Fibroblast of upper back skin (primary cell): ENCODE data around the gene S100A1.

Source experiments
- DNase-seq: peaks from one replicate; pipeline ENCODE4 v3.0.0-alpha.2; 2013

The S100A1 gene

GRCh38 chr1:153611356-153611755 lies 16.9 kb upstream of the S100A1 start:
- no peak for DNase-seq

GRCh38 chr1:153612111-153612754 lies 16.0 kb upstream of the S100A1 start:
- no peak for DNase-seq

DNA sequence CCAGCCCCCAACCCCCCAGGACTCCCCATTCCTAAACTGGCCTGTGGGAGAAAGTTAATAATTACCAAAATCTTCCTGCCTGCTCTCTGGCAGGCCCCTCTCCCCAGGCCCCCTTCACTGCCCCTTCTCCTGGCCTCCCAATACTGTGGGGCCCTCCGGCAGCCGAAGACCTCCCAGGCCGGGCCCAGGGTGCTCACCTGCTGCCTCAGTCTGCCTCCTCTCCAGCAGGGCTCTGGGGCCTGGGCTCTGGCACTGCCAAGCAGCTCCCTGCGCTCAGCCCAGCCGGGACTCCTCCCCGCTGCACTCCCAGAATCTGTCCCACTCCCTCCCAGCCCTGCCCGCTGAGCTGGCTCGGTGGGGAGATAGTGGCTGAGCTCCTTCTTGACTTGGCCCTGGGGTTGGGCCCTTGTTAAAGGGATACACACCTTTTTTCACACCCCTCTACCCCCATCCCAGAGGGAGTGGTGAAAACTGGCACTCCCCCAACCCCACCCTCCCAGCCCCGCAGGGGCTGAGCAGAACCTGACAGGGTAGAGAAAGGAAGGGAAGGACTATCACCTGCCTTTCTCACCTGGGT lies 15.4 kb upstream of the S100A1 start, which contains the start of gene S100A16:
Gene S100A16, minus strand, starts transcription at position 383 of the 577 bp plus-strand sequence. CDS start 4,986 bp downstream, outside the sequence.
- peak; percentile 64 for DNase-seq

- no peak for DNase-seq
Observed at GRCh38 chr1:153613406-153613805, 14.8 kb upstream of the S100A1 start.

- no peak for DNase-seq
Observed at GRCh38 chr1:153614189-153614900, 13.9 kb upstream of the S100A1 start.

DNA sequence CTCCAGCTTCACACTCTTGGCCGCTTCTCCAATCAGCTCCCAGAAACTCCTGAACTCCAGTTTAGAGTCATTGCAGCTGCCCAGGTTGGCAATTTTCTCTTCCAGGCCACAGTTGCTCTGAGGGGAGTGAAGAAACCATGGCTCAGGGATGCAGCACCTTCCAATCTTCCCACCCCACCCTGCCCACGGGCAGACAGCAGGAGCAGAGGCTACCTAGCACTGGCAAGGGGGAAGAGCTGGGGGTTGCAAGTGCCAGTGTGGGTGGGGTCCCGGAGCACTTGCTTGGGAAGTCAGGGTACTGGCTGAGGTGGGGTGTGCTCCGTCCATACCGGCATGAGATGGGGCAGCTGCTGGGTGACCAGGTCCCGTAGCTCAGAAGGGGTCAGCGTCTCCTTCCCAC lies 13.3 kb upstream of the S100A1 start:
- DNase-seq = no peak

DNA sequence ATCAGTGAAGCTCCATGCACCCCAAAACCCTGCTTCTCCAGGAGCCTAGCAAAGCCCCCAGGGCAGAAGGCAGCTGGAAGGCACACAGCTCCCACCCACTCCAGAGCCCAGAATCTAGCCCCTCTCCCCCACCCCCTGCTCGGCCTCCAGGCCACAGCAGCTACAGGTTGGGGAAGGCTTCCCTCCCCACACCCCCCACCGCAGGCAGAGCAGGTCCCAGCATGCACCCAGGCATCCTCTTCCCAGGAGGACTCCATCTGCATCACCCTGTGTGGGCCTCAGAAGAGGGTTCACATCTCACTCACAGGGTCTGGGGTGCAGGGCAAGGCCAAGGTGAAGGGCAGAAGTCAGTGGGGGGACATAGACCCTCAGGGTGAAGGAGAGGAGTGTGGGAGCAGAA lies 12.8 kb upstream of the S100A1 start:
- no peak for DNase-seq

DNA sequence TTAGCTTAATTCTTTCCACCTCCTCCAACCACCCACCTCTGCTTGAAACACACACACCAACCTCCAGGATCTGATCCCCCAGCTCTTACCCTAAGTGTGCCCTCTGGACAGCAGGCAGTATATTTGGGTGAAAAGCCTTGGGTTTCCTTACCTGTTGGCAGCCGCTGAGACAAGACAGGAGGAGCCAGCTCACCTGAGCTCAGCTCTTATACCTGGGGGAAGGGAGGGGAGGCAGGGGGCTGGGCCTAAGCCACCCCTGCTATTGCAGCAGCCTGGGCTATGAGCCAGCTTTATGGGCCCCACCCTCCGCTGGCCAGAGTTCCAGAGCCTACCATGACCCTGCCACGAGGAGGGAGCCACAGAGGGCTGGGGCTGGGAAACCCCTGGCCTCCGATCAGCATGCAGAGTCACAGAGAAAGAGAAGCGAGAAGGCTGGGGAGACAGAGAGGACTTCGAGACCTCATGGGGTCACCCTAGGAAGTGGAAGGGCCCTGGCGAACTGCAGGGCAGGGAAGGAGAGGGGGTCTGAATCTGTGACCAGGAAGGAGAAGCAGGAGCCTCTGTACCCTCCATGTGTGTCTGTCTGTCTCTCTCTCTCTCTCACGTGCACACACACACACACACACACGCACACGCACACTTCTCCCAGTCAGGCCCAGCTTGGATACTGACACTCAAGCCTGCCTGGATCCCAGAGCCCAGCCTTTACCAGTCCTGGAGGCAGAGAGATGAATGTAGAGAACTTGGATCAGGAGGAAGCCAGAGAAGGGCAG lies 11.9 kb upstream of the S100A1 start, which contains the start of gene S100A14:
Gene S100A14, minus strand, starts transcription at position 182 of the 773 bp plus-strand sequence. CDS start 467 bp downstream, outside the sequence.
- no peak for DNase-seq

- DNase-seq = no peak
Observed at GRCh38 chr1:153616917-153617311, 11.3 kb upstream of the S100A1 start.

- no peak for DNase-seq
Observed at GRCh38 chr1:153617663-153618062, 10.6 kb upstream of the S100A1 start.

- DNase-seq = no peak
Observed at GRCh38 chr1:153619171-153619570, 9.1 kb upstream of the S100A1 start.

GRCh38 chr1:153623101-153623500 lies 5.1 kb upstream of the S100A1 start:
- no peak for DNase-seq

- DNase-seq = no peak
Observed at GRCh38 chr1:153624965-153625611, 3.1 kb upstream of the S100A1 start.

GRCh38 chr1:153626477-153626903 lies 1.7 kb upstream of the S100A1 start:
- DNase-seq = no peak

DNA sequence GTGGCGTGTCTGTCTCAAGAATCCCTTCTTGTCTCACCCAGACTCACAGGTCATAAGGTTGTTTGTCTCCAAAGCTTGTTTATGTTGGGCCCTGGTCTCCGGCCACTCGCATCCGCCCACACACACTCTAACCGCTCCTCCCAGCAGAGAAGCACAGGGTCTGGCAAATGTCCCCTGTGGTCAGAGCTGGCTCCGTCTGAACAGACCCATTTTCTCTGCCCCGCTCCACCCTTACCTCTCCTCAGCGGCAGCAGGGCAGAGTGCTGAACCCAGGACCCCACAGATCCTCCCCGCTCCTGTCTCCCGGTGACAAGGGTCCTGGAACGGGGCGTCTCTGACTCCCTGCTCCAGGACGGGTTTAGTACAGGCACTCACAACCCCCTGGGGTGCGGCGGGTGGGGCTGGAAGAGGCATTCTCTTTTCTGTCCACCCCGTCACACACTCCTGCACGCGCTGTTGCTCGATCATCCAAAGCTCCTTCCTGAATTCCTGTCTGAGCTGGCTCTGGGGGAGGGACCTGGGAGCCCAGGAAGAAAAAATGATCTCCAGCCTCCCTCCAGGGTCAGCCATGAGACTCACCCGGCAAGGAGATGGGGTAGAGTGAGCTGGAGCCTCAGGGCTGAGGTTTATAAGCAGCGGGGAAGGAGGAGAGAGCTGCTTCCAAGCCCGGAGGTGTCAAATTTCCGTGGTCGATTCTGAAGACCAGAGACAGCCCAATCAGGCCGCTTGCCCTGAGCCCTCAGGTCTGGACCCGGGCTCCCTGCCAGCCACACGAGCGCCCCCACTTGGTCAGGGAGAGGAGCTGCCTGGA lies 1.1 kb upstream of the S100A1 start, which contains the start of gene S100A13:
Gene S100A13, minus strand, starts transcription at position 602 of the 811 bp plus-strand sequence. CDS start 1,033 bp downstream, outside the sequence.
- DNase-seq = peak; percentile 95

- no peak for DNase-seq
Observed at GRCh38 chr1:153628638-153629342, 556 bp downstream of the S100A1 start.

- no peak for DNase-seq
Observed at GRCh38 chr1:153629343-153629665, 1.1 kb downstream of the S100A1 start.

DNA sequence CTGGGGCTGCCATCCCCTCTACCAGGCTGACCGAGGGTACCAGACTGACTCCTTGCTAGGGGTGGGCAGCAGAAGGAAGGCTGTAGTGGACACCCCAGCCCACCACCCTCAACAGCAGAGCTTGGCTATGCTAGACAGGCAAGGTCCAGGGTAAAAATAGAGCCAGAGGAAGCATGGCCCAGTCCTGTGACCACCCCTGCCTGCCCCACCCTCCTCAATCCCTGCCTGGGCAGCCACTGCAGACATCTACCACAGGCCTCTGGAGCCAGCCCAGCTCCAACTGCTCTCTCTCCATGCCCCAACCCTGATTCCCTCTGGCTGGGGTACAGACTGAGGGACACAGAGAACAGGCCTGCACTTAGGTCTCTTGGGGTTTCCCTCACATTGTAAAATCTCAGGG lies 1.7 kb downstream of the S100A1 start:
- DNase-seq = no peak

DNA sequence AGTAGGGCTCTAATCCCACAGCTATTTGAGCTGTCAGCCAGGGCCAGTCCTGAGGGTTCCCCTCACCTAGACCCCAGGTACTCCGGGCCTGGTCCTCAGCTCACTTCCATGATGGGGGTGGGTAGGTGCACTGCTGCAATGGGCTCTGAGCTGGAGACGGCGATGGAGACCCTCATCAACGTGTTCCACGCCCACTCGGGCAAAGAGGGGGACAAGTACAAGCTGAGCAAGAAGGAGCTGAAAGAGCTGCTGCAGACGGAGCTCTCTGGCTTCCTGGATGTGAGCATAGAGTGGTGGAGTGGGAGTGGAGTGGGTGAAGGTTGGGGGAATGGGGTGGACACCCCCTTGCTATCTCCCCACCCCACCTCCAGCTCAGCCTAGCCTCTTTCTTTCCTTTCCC lies 2.1 kb downstream of the S100A1 start:
- DNase-seq = no peak

- DNase-seq = no peak
Observed at GRCh38 chr1:153631047-153632022, 3.1 kb downstream of the S100A1 start.
